ENCODE measurements around the gene PRDX2. TPM values are rescaled to one million over a fixed set of nuclear protein-coding genes. Genes with fewer than 3 reads are reported as not detected.

Gene PRDX2
- total RNA-seq, 2 experiments from 2014 or later = 250 to 267 TPM

DNA sequence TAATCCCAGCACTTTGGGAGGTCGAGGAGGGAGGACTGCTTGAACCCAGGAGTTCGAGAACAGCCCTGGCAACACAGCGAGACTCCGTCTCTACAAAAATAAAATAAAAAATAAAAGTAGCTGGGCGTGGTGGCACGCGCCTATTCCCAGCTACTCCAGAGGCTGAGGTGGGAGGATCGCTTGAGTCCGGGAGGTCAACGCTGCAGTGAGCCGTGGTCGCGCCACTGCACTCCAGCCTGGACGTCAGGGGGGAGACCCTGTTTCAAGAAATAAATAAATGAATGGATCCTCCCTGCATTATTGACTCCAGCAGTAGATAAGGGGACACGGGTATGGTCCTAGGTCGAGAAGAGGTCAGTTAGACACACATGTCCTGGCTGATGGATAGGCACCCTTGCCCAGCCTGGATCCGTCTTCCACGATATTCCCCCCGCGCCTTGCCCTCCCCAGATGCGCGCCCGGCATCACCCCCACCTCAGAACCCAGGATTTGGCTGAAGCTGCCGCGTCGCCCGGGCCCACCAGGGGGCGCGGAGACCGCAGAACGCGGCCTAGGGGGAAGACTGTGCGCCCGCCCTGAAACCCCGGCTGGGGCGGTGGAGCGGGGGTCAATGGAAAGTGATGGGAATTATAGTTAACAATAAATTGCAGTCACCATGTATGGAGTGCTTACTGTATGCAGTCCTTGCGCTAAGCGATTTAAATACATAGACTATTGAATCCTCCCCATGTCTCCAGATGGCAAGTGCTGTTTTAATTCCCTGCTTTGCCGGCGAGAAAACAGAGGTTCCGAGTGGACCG is 24.2 kb downstream of the PRDX2 start:
- peak overlapping the region; percentile 85 for H3K27ac Mint-ChIP-seq
- POLR2A ChIA-PET = interaction anchor here (0.6 to 15.2 kb wide), 7 partner anchors 8 to 342 kb away, joined by 3 to 380 read pairs (median 5); partner anchors contain the start of gene JUNB
- H3K9me3 Mint-ChIP-seq (ENCODE audit: insufficient read depth) = no peaks in the 10 kb centered on the region
- DNase-seq = peak; percentile 85
- peaks cover 48% of the 10 kb centered on the region for H3K4me1 Mint-ChIP-seq (ENCODE audit: low read depth)
- peak overlapping the region; percentile 72 for H3K4me3 Mint-ChIP-seq
- ATAC-seq = peak; percentile 48
- no peaks in the 10 kb centered on the region for H3K27me3 Mint-ChIP-seq (ENCODE audit: low read depth)
- no peaks in the 10 kb centered on the region for H3K36me3 Mint-ChIP-seq (ENCODE audit: low read depth)
- CTCF ChIA-PET = interaction anchor here (1.0 to 8.5 kb wide), 15 partner anchors 8 to 74 kb away, joined by 3 to 390 read pairs (median 8); partner anchors contain the start of genes GET3, JUNB, PRDX2 and RNASEH2A

DNA sequence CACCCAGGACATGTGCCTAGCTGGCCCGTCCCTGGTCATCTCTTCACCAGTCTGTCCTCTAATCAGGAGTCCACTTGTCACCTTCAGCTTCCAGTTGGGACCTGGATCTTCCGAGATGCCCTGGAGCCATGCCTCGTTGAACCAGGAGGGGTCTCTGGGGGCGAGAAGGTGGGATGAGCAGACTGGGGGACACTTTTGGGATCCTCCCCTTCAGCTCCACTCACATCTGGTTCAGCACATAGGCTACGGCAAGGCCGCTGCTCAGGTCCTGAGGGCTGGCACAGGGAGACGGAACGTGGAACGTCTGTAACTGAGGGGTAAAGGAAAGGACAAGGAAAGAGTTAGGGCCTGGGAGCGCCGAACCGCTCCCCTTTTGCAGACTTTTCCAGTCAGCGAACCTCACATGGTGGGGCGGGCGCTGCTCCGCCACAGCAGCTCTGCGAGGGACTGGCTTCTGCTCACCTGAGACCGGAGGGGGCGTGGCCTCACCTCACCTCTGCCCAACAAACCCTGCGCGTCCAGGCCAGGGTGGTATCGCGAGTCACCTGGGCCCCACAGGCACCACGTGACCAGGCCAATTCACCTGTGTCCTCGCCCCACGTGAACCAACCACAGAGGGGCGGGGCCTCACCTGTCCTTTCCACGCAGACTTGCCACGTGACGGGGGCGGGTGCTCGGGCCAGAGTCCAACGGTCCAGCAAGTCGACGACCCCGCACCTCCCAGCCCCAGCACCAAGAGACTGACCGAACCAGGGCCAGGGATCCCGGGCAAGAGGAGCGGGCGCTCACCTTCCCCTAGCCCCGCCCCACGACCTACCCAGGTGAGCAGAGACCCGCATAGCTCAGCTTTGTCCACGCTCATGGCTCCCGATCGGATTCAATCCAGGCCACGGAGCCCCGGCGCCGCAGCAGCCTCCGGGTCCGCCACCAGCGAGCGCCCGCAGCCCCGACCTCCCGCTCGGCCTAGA is 26.7 kb downstream of the PRDX2 start, which contains the start of gene HOOK2:
Gene HOOK2 (minus strand): TSS at position 965 of the 968 bp plus-strand sequence. CDS start 103 bp downstream, at position 862.
- Mint-ChIP-seq H3K27me3 (ENCODE audit: low read depth) (no peaks in the 10 kb centered on the region), H3K36me3 (ENCODE audit: low read depth) (no peaks in the 10 kb centered on the region), H3K4me3 (peak within 1 kb of the TSS; percentile 73), H3K27ac (peak within 1 kb of the TSS; percentile 11), H3K9me3 (ENCODE audit: insufficient read depth) (no peaks in the 10 kb centered on the region), H3K4me1 (ENCODE audit: low read depth) (peaks cover 46% of the 10 kb centered on the region)
- DNase-seq (no peak), ATAC-seq (no peak)
- ChIA-PET CTCF (interaction anchor here (1.2 to 8.5 kb wide), 6 partner anchors 9 to 46 kb away, joined by 3 to 390 read pairs (median 4); partner anchors contain the start of gene JUNB), POLR2A (interaction anchor here (0.6 to 15.2 kb wide), 2 partner anchors 19 to 43 kb away, joined by 3 to 380 read pairs; partner anchors contain the start of gene JUNB)

DNA sequence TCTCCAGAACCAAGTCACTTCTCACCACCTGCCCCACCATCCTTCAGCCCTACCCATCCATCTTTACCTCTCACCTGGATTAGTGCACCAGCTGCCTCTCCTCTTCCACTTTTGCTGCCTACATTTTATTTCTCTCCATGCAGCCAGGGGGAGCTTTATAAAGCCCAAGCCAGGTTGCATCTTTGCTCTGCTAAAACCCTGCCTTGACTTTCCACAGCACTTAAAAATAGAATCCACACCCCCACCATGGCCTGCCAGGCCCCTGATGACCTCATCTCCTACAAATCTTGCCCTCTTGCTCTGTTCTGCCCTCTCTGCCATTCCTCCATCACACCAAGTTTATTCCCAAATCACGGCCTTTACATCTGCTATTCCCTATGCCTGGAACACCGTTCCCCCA is 28.0 kb downstream of the PRDX2 start:
- DNase-seq (no peak), ATAC-seq (no peak)
- CTCF ChIA-PET = interaction anchor here (0.9 to 8.5 kb wide), 10 partner anchors 7 to 74 kb away, joined by 3 to 390 read pairs (median 4); partner anchors contain the start of gene JUNB
- H3K27me3 Mint-ChIP-seq (ENCODE audit: low read depth) = no peaks in the 10 kb centered on the region
- peaks cover 37% of the 10 kb centered on the region for H3K4me1 Mint-ChIP-seq (ENCODE audit: low read depth)
- POLR2A ChIA-PET = interaction anchor here (0.8 to 15.2 kb wide), 3 partner anchors 9 to 21 kb away, joined by 3 to 380 read pairs (median 4); partner anchors contain the start of gene JUNB
- no peak overlapping the region for H3K4me3 Mint-ChIP-seq
- no peak overlapping the region for H3K27ac Mint-ChIP-seq
- no peaks in the 10 kb centered on the region for H3K36me3 Mint-ChIP-seq (ENCODE audit: low read depth)
- H3K9me3 Mint-ChIP-seq (ENCODE audit: insufficient read depth) = no peaks in the 10 kb centered on the region

DNA sequence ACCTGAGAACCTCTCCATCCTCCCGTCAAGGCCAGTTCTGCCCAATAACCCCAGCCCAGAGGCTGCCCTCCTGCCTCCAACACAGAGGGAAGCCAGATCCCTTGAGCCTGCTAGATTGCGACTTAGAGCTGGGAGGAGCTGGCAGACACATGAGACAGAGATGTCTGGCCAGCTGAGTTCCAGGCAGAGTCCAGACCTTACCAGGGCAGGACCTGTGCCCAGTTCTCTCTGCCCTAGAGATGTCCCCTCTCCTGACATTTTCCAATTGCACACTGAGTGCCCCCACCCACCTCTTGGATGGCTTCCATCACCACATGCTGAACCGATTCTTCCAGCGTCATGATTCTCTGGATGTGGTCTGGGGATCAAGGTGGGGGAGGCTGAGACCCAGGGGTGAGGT is 29.3 kb downstream of the PRDX2 start:
- Mint-ChIP-seq H3K4me1 (ENCODE audit: low read depth) (peaks cover 27% of the 10 kb centered on the region), H3K4me3 (no peak overlapping the region), H3K9me3 (ENCODE audit: insufficient read depth) (no peaks in the 10 kb centered on the region), H3K27ac (no peak overlapping the region), H3K36me3 (ENCODE audit: low read depth) (no peaks in the 10 kb centered on the region), H3K27me3 (ENCODE audit: low read depth) (no peaks in the 10 kb centered on the region)
- ChIA-PET POLR2A (interaction anchor here (15.2 kb wide), 1 partner anchor 22 kb away, joined by 380 read pairs; the partner anchor contains the start of gene JUNB), CTCF (interaction anchor here (1.5 to 8.5 kb wide), 5 partner anchors 8 to 75 kb away, joined by 6 to 390 read pairs (median 9); partner anchors contain the start of gene JUNB)
- ATAC-seq (no peak), DNase-seq (no peak)

DNA sequence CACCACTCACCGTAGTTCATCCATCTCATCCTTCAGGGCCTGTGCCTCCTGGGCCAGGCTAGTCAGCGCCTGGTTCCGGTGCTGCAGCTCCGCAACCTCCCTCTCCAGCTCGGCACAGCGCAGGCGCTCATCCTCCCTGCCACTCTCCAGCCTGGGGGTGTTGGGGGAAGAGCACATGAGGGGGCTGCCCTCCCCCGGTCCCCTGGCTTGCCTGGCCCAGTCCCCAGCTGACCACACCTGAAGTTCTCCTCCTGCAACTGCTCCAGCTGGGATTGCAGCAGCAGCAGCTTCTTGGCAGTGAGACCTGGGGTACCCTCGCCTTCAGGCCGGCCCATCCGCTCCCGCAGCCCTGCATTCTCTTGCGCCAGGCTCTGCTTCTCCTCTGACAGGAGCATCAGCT is 30.7 kb downstream of the PRDX2 start:
- CTCF ChIA-PET = interaction anchor here (1.9 to 3.7 kb wide), 2 partner anchors 10 to 13 kb away, joined by 9 to 19 read pairs; no protein-coding TSS in a partner anchor
- DNase-seq (no peak), ATAC-seq (no peak)
- no peak overlapping the region for H3K4me3 Mint-ChIP-seq
- H3K4me1 Mint-ChIP-seq (ENCODE audit: low read depth) = peaks cover 24% of the 10 kb centered on the region
- H3K9me3 Mint-ChIP-seq (ENCODE audit: insufficient read depth) = no peaks in the 10 kb centered on the region
- no peak overlapping the region for H3K27ac Mint-ChIP-seq
- no peaks in the 10 kb centered on the region for H3K27me3 Mint-ChIP-seq (ENCODE audit: low read depth)
- POLR2A ChIA-PET = interaction anchor here (15.2 kb wide), 1 partner anchor 23 kb away, joined by 380 read pairs; the partner anchor contains the start of gene JUNB
- no peaks in the 10 kb centered on the region for H3K36me3 Mint-ChIP-seq (ENCODE audit: low read depth)

DNA sequence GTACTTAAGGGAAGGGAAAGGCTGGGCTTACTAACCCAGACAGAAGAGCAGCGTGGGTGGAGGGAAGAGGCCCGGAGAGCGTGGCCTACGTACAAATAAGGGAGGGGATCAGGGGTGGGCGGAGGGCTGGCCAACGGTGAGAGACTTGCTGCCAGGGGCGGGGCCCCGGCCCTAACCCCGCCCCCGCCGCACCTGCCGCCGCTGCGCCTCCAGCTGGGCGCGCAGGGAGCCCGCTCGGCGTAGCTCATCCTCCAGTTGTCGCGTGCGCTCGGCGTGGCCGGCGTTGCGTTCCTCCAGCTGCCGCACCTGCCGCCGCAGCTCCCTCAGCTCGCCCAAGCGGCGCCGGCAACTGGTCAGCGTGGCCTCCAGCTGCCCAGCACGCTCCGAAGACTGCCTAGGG is 31.9 kb downstream of the PRDX2 start:
- Mint-ChIP-seq H3K27me3 (ENCODE audit: low read depth) (no peaks in the 10 kb centered on the region), H3K4me1 (ENCODE audit: low read depth) (peaks cover 24% of the 10 kb centered on the region), H3K36me3 (ENCODE audit: low read depth) (no peaks in the 10 kb centered on the region), H3K4me3 (no peak overlapping the region), H3K27ac (no peak overlapping the region), H3K9me3 (ENCODE audit: insufficient read depth) (no peaks in the 10 kb centered on the region)
- ChIA-PET CTCF (interaction anchor here (0.7 to 14.4 kb wide), 4 partner anchors 9 to 36 kb away, joined by 3 to 383 read pairs (median 12); partner anchors contain the start of gene JUNB), POLR2A (interaction anchor here (15.2 kb wide), 1 partner anchor 25 kb away, joined by 380 read pairs; the partner anchor contains the start of gene JUNB)
- ATAC-seq (peak; percentile 70), DNase-seq (peak; percentile 65)

DNA sequence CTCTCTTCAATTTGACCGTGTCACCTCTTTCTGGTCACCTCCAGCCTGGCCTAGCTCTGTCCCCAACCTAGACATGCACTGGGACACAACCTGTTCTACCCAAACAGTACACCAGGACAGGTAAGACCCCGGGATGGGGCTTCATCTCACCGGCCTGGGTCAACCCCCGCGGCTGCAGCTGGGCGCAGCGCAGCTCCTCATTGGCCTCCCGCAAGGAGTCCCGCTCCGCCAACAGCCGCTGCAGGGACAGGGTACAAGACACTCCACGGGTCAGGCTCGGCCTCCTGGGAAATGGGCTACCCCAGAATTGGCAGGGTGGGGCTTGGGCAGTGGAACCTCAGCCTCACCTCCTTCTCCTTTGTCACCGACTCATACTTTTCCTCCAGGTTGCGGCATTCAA is 33.9 kb downstream of the PRDX2 start:
- ChIA-PET POLR2A (interaction anchor here (1.1 to 1.3 kb wide), 2 partner anchors 28 to 30 kb away, joined by 3 read pairs; partner anchors contain the start of gene GET3), CTCF (interaction anchor here (0.8 to 15.9 kb wide), 5 partner anchors 10 to 84 kb away, joined by 4 to 383 read pairs (median 65); partner anchors contain the start of genes GET3, JUNB and TRIR)
- Mint-ChIP-seq H3K27me3 (ENCODE audit: low read depth) (no peaks in the 10 kb centered on the region), H3K36me3 (ENCODE audit: low read depth) (peaks cover 2% of the 10 kb centered on the region), H3K9me3 (ENCODE audit: insufficient read depth) (no peaks in the 10 kb centered on the region), H3K27ac (no peak overlapping the region), H3K4me1 (ENCODE audit: low read depth) (peaks cover 18% of the 10 kb centered on the region), H3K4me3 (no peak overlapping the region)
- ATAC-seq (no peak), DNase-seq (no peak)

DNA sequence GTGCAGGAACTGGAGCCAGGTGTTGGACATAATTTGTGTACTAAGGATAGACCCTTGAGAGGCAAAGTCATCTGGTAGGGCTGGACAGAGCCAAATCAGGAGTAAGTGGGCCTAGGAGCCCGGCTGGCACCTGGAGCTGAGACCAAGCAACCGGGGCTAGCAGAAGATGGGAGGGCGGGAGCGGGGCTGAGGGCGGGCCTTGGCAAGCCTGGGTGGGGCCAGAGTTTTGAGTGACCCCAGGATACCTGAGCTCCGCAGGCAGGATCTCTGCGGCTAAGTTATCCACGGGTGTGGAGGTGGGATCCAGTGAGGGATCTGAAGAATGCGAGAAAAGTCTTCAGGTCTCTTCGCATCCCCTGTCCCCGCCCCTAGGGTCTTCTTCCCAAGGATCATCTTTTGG is 34.5 kb downstream of the PRDX2 start:
- Mint-ChIP-seq H3K4me3 (no peak overlapping the region), H3K36me3 (ENCODE audit: low read depth) (peaks cover 2% of the 10 kb centered on the region), H3K9me3 (ENCODE audit: insufficient read depth) (no peaks in the 10 kb centered on the region), H3K27me3 (ENCODE audit: low read depth) (no peaks in the 10 kb centered on the region), H3K4me1 (ENCODE audit: low read depth) (peaks cover 15% of the 10 kb centered on the region), H3K27ac (no peak overlapping the region)
- POLR2A ChIA-PET = interaction anchor here (1.1 to 1.3 kb wide), 2 partner anchors 29 to 30 kb away, joined by 3 read pairs; partner anchors contain the start of gene GET3
- DNase-seq (no peak), ATAC-seq (no peak)
- CTCF ChIA-PET = interaction anchor here (0.8 to 15.9 kb wide), 6 partner anchors 10 to 84 kb away, joined by 4 to 383 read pairs (median 38); partner anchors contain the start of genes GET3, JUNB and TRIR

DNA sequence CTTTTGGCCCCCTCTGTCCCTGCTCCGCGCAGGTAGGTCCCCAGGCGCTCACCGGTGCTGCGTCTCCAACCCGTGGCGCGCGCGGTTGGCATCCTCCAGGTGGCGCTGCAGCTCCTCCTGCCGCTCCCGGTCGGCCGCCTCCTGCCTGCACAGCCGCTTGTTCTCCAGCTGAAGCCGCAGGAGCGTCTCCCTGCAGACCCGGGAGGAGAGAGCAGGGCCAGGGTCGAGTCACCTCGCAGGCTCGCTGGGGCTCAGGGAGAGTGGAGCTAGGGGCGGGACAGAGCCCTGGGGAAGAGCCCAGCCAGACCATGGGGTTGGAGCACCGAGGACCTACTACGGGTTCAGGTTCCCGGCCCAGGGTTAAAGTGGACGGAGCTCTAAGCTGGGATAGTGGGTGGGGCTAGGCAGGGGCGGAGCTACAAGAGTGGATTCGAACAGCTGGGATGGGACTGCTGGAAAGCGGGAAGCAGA is 35.5 kb downstream of the PRDX2 start:
- ChIA-PET POLR2A (interaction anchor here (1.1 kb wide), 1 partner anchor 32 kb away, joined by 3 read pairs; no protein-coding TSS in a partner anchor), CTCF (interaction anchor here (0.7 to 15.9 kb wide), 13 partner anchors 8 to 81 kb away, joined by 3 to 383 read pairs (median 7); partner anchors contain the start of genes GET3, JUNB, THSD8 and TRIR)
- H3K36me3 Mint-ChIP-seq (ENCODE audit: low read depth) = peaks cover 2% of the 10 kb centered on the region
- ATAC-seq (peak; percentile 83), DNase-seq (peak; percentile 78)
- H3K9me3 Mint-ChIP-seq (ENCODE audit: insufficient read depth) = no peaks in the 10 kb centered on the region
- no peak overlapping the region for H3K27ac Mint-ChIP-seq
- peaks cover 12% of the 10 kb centered on the region for H3K4me1 Mint-ChIP-seq (ENCODE audit: low read depth)
- H3K4me3 Mint-ChIP-seq = no peak overlapping the region
- H3K27me3 Mint-ChIP-seq (ENCODE audit: low read depth) = no peaks in the 10 kb centered on the region

DNA sequence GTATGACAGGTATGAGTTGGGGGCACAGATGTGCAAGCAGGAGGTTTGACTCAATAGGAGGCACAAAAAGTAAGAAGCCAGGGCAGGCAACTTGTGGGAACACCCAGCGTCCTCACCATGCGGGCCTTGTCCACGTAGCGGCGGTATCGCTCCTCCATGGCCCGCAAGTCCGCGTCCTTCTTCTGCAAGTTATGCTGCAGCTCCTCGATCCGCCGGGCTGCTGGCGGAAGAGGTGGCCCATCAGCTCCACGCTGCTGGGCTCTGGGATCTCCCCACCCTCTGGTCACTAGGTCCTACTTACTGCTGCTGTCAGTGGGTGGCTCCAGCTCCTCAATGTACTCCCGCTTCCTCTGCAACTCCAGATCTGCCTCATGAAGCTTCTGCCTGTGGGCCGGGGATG is 36.9 kb downstream of the PRDX2 start:
- no peak overlapping the region for H3K4me3 Mint-ChIP-seq
- POLR2A ChIA-PET = interaction anchor here (0.7 to 1.6 kb wide), 4 partner anchors 27 to 117 kb away, joined by 3 to 5 read pairs (median 4); partner anchors contain the start of gene JUNB
- H3K9me3 Mint-ChIP-seq (ENCODE audit: insufficient read depth) = no peaks in the 10 kb centered on the region
- CTCF ChIA-PET = interaction anchor here (1.4 to 15.9 kb wide), 4 partner anchors 8 to 83 kb away, joined by 6 to 383 read pairs (median 134); partner anchors contain the start of genes GET3, JUNB and TRIR
- H3K36me3 Mint-ChIP-seq (ENCODE audit: low read depth) = peaks cover 2% of the 10 kb centered on the region
- ATAC-seq (no peak), DNase-seq (no peak)
- H3K4me1 Mint-ChIP-seq (ENCODE audit: low read depth) = peaks cover 9% of the 10 kb centered on the region
- H3K27me3 Mint-ChIP-seq (ENCODE audit: low read depth) = no peaks in the 10 kb centered on the region
- H3K27ac Mint-ChIP-seq = no peak overlapping the region
